Kidney tubule cell (primary cell): ENCODE measurements around the gene LLGL2.
A peak's percentile ranks its signal among the peaks of the same experiment; 100 is the strongest.

Source experiments
- DNase-seq: peaks from one replicate; pipeline ENCODE4 v3.0.0-alpha.2; 2018; ENCODE audit warnings: low spot score

LLGL2 gene

DNA sequence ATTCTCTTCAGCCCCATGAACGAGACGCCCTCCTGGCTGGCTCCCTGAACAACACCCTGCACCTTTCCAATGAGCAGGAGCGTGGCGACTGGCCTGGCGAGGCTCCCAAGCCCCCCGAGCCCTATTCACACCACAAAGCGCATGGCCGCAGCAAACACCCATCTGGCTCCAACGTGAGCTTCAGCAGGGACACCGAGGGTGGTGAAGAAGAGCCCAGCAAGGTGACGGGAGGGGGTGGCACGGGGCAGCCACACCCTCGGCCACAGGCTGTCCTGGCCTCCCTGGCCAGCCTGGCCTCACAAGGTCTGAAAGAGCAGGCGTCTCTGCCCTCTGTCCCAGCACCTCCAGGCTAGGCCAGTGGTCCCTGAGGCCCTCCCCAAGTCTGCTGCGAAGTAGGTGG is 33.8 kb upstream of the LLGL2 start:
- DNase-seq: no peak

DNA sequence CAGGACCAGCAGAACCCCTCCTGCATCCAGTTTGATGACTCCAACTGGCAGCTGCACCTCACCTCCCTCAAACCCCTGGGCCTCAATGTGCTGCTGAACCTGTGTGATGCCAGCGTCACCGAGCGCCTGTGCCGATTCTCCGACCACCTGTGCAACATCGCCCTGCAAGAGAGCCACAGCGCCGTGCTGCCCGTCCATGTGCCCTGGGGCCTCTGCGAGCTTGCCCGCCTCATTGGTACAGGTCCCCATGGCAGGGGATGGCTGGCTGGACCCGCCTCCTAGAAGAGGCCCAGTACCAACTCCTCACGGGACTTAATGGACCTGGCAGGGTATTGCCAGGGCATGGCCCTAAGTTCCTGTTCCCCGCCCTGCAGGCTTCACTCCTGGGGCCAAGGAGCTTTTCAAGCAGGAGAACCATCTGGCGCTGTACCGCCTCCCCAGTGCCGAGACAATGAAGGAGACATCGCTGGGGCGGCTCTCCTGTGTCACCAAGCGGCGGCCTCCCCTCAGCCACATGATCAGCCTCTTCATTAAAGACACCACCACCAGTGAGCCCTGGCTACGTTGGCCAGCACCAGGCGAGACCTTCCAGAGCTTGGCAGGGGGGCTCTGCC is 32.8 kb upstream of the LLGL2 start:
- no peak for DNase-seq

GRCh38 chr17:75493476-75494129 is 31.9 kb upstream of the LLGL2 start:
- no peak for DNase-seq

- DNase-seq: no peak
Observed at GRCh38 chr17:75494326-75494877, 31.1 kb upstream of the LLGL2 start.

GRCh38 chr17:75496005-75496404 is 29.5 kb upstream of the LLGL2 start:
- no peak for DNase-seq

- DNase-seq: no peak
Observed at GRCh38 chr17:75498039-75498725, 27.3 kb upstream of the LLGL2 start.

DNA sequence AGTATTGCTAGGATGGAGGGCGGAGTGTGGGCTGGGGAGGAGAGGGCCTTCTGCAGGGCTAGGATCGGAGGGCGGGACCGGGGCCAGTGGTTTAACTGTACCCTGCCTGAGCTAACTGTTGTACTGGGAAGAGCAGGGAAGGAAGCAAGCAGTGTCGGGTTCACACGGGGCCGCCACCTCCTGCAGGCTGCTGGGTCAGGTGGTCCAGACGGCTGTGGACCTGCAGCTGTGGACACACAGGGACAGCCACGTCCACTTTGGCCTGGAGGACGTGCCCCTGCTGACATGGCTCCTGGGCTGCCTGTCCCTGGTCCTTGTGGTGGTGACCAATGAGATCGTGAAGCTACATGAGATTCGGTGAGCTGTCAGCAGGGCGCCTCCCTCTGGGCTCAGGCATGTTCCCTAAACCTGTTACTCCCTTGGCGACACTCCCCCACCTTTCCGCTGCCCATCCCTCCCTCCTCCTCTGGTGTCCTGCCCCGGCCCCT is 26.7 kb upstream of the LLGL2 start:
- no peak for DNase-seq

- DNase-seq: no peak
Observed at GRCh38 chr17:75499313-75500022, 26.0 kb upstream of the LLGL2 start.

GRCh38 chr17:75500419-75501216 is 24.9 kb upstream of the LLGL2 start:
- no peak for DNase-seq

DNA sequence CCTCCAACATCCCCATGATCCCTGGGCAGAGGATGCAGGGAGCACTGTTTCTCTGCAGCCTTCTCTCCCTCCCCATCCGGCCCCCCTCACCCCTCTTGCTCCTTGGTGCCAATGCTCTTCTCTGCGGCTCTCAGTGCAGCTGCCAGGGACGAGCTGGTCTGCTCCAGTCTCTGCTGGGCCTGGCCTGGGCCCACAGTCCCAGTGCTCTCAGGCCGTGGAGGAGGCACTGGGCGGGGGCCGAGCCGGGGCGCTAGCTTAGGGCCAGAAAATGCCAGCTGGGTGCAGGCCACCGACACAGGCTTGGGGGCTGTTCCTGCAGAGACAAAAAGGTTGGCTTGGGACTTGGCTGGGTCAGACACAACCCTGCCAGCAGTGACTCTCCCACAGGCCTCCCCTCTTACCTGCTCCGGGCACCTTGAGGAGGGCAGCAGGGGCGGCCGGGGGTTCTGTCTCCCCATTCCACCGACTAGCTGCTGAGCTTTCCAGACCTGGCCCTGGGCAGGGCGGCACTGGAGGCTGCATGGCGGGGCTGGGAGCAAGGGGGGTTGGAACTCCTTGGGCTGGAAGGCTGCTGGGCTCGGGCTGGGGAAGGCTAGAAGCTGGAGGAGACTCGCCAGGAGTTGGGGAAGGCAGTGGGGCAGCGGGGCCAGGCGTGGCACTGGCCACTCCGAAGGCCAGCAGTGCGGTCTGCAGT is 24.0 kb upstream of the LLGL2 start:
- no peak for DNase-seq

DNA sequence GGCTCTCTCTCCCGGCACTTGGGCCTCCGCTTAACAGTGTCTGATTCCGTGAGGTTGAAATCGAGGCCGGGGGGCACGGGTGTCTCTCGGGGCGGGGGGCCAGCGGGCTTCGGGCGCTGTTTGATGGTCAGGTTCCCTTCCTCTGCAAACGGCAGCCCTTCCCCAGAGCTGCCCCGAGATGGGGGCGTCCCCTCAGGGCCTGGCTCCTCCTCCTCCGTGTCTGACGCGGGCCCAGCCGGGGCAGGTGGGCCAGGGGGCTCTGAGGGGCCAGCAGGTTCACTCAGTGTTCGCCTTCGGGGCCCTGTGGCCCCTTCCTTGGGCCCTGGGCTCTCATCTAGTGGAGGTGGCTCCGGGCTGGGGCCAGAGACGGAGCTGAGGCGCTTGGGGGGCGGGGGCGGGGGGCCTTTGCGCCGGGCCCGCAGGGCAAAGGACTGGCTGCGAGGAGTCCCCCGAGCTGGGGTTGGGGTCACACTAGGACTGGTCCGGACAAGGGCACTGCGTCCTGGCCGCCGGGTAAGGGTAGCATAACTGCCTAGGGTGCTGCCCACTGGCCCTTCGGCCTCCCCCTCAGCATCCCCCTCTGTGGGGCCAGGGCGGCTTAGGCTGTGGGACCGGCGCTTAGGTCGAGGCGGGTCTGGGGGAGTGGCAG is 23.3 kb upstream of the LLGL2 start:
- no peak for DNase-seq

GRCh38 chr17:75502721-75503329 is 22.7 kb upstream of the LLGL2 start:
- DNase-seq: no peak

DNA sequence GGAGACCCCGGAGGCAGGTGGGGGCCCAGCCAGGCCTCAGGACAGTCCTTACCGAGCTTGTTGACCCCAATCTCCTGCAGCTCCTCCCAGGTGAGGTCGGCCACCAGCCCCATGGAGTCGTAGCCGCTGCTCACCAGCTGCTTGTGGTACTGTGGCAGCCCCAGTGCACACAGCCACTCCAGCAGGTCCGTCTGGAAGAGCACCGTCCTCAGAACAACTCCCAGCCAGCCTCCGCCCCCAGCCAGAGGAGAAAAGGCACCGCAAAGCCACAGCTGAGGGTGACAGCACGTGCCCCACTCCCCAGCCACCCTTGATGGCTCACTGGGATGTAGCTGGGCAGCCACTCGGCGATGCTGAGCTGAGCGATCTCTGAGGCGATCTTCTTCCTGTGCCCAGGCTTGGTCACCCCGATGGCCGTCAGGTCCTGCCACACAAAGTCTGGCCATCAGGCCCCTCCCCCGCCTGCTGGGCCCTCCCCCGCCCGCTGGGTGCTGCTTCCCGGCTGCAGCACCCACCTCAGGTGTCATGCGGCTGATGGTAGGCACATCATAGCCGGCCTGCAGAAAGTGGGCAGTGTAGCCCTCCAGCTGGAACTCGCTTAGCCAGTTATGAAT is 22.1 kb upstream of the LLGL2 start:
- no peak for DNase-seq

GRCh38 chr17:75503976-75504346 is 21.5 kb upstream of the LLGL2 start:
- DNase-seq: no peak

- peak; percentile 53 for DNase-seq
Observed at GRCh38 chr17:75504347-75505151, 20.9 kb upstream of the LLGL2 start.

DNA sequence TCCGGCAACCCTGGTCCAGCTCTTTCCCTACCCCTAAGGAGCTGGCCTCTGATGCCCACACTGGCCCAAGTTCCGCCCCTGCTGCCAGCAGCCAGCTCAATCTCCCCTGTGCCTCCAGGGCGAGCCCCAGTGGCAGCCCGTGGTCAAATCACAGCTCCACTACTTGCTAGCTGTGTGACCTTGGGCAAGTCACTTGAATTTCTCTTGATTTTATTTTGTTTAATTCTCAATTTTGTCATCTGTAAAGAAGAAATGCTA is 20.4 kb upstream of the LLGL2 start:
- no peak for DNase-seq

DNA sequence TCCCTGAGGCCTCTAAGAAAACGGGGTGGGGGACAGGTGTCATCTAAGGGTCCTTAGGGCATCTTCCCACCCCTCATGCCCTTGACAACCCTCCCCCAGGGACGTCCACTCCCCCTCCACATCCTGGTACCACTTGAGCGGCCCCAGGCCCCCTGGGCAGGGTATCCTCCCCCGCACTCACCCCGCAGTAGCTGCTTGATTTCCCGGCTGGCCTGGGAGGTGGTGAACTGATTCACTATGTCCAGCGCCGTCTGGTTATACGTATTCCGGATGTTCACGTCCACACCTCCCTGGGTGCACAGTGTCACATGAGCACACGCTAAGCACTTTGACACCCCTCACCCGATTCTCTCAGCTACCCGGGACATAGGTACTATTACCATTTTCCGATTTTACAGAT is 19.9 kb upstream of the LLGL2 start:
- no peak for DNase-seq

DNA sequence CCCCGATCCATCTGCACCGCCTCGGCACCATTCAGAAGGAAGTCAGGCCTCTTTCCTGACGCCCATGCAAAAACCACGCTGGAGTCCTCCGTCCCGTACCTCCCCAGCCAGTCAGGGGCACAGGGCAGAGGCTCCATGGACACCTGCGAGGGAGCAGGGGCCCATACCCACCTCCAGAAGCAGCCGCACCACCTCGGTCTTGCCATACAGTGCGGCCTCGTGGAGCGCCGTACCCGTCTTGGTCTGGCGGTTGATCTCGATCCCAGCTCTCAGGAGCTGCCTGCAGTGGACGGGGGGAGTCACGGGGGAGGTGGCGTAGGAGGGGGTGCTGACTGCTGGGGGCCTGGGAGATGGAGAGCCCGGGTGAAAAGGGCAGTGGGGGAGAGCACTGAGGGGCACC is 19.4 kb upstream of the LLGL2 start:
- no peak for DNase-seq

DNA sequence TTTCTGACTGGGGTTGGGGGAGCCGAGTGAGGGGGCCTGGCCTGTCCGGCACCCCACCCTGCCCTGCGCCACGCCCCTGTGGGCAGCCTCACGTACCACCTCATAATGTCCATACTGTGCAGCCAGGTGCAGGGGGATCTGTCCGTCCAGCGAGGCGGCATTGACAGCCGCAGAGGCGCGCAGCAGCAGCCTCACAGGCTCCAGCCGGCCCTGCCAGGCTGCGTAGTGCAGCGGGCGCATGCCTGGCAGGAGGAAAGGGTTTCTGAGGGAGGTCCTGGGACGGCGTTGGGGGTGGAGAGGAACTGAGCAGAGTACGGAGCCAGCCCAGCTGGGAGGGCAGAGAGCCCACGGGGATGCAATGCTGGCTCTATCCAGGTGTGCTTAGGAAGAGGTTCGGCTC is 18.6 kb upstream of the LLGL2 start:
- no peak for DNase-seq
